GM19238 (cell line): ENCODE data around the gene LCN12.

Experiments
- DNase-seq: peaks from one replicate; pipeline ENCODE4 v3.0.0; 2011; ENCODE audit warnings: low spot score; ENCODE audit not compliant: insufficient read length

LCN12 gene

GRCh38 chr9:136957461-136957860 is 5.4 kb downstream of the LCN12 start:
- no peak for DNase-seq

- DNase-seq: no peak
These were observed 5.8 kb downstream of the LCN12 start for GRCh38 chr9:136957901-136958300.

- no peak for DNase-seq
These were observed 6.4 kb downstream of the LCN12 start for GRCh38 chr9:136958473-136958872.

- DNase-seq: no peak
These were observed 7.1 kb downstream of the LCN12 start for GRCh38 chr9:136958898-136959850.

- DNase-seq: no peak
These were observed 8.3 kb downstream of the LCN12 start for GRCh38 chr9:136960212-136960937.

GRCh38 chr9:136960938-136961275 is 8.8 kb downstream of the LCN12 start:
- no peak for DNase-seq

- DNase-seq: no peak
These were observed 9.4 kb downstream of the LCN12 start for GRCh38 chr9:136961279-136962065.

- no peak for DNase-seq
These were observed 10.1 kb downstream of the LCN12 start for GRCh38 chr9:136962163-136962562.

- no peak for DNase-seq
These were observed 10.7 kb downstream of the LCN12 start for GRCh38 chr9:136962701-136963248.

GRCh38 chr9:136963341-136963740 is 11.3 kb downstream of the LCN12 start:
- DNase-seq: no peak

- DNase-seq: no peak
These were observed 11.7 kb downstream of the LCN12 start for GRCh38 chr9:136963751-136964150.

- no peak for DNase-seq
These were observed 12.2 kb downstream of the LCN12 start for GRCh38 chr9:136964171-136964689.

- no peak for DNase-seq
These were observed 12.9 kb downstream of the LCN12 start for GRCh38 chr9:136964833-136965422.

- DNase-seq: no peak
These were observed 13.9 kb downstream of the LCN12 start for GRCh38 chr9:136965771-136966484.

- DNase-seq: no peak
These were observed 16.5 kb downstream of the LCN12 start for GRCh38 chr9:136968333-136969127.

- DNase-seq: no peak
These were observed 17.1 kb downstream of the LCN12 start for GRCh38 chr9:136969150-136969549.

- DNase-seq: no peak
These were observed 17.7 kb downstream of the LCN12 start for GRCh38 chr9:136969774-136970173.

GRCh38 chr9:136970361-136970760 is 18.3 kb downstream of the LCN12 start:
- DNase-seq: no peak

GRCh38 chr9:136971746-136972145 is 19.7 kb downstream of the LCN12 start:
- DNase-seq: no peak
